Activated T-cell treated with anti-CD3 and anti-CD28 coated beads, Interleukin-2, amount 50 U/mL, for 24 hours (primary cell): ENCODE data around the gene ACSM6.
A peak's percentile ranks its signal among the peaks of the same experiment; 100 is the strongest.
"Not testable (repeated sequence)": the region's sequence is repeated elsewhere in the genome, so short reads cannot be mapped to it uniquely, and the experiment has no call there.

Experiments used
- DNase-seq: peaks from one replicate; pipeline ENCODE4 v3.0.0-alpha.2; 2020
- H3K27ac Mint-ChIP-seq: 2 replicates; pipeline ENCODE4 v1.8.0; 2020; ENCODE audit warnings: mild to moderate bottlenecking, mixed read lengths
- H3K27me3 Mint-ChIP-seq: 2 replicates; pipeline ENCODE4 v1.8.0; 2020; ENCODE audit warnings: mixed read lengths
- H3K36me3 Mint-ChIP-seq: 2 replicates; pipeline ENCODE4 v1.8.0; 2020; ENCODE audit warnings: low read depth, mixed read lengths
- H3K4me1 Mint-ChIP-seq: 2 replicates; pipeline ENCODE4 v1.8.0; 2020; ENCODE audit warnings: low read depth, mixed read lengths
- H3K4me3 Mint-ChIP-seq: 2 replicates; pipeline ENCODE4 v1.8.0; 2020; ENCODE audit warnings: mild to moderate bottlenecking, moderate library complexity, mixed read lengths
- H3K9me3 Mint-ChIP-seq: 2 replicates; pipeline ENCODE4 v1.8.0; 2020; ENCODE audit warnings: mixed read lengths

ACSM6 gene

DNA sequence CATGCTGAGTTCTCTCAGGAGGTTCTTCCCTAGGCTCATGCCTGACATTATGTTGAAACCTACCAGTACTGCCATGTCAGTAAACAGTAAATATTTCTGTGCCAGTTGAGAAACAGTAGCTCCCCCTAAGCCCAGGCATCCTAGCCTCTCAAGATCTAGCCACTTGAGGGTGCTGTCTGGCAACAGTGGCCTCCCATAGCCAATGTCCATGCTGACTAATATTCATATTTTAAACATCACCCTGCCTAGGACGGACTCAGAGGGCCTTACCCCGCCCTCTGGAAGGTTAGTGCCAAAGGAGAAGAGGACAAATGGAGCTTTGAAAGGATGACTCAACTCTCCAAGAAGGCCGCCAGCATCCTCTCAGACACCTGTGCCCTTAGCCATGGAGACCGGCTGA is 7.7 kb downstream of the ACSM6 start:
- H3K4me3 Mint-ChIP-seq, result no peak overlapping the region
- H3K36me3 Mint-ChIP-seq, result no peaks in the 10 kb centered on the region
- no peaks in the 10 kb centered on the region for H3K9me3 Mint-ChIP-seq
- H3K4me1 Mint-ChIP-seq, result no peaks in the 10 kb centered on the region
- no peaks in the 10 kb centered on the region for H3K27me3 Mint-ChIP-seq
- no peak for DNase-seq
- no peak overlapping the region for H3K27ac Mint-ChIP-seq

DNA sequence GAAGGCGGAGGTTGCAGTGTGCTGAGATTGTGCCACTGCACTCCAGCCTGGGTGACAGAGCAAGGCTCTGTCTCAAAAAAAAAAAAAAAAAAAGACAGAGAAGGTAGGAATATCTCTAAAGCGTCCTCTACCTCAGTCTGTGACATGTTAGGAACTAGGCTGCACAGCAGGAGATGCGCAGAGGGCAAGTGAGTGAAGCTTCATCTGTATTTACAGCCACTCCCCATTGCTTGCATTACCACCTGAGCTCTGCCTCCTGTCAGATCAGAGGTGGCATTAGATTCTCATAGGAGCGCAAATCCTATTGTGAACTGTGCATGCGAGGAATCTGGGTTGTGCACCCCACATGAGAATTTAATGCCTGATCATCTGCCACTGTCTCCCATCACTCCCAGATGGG is 8.8 kb downstream of the ACSM6 start:
- not testable (repeated sequence) for DNase-seq, H3K27me3 Mint-ChIP-seq, H3K4me3 Mint-ChIP-seq, H3K27ac Mint-ChIP-seq, H3K9me3 Mint-ChIP-seq, H3K4me1 Mint-ChIP-seq, H3K36me3 Mint-ChIP-seq

- Mint-ChIP-seq H3K4me1 (no peaks in the 10 kb centered on the region), H3K27ac (no peak overlapping the region), H3K4me3 (no peak overlapping the region), H3K27me3 (no peaks in the 10 kb centered on the region), H3K9me3 (no peaks in the 10 kb centered on the region), H3K36me3 (no peaks in the 10 kb centered on the region)
- no peak for DNase-seq
Observed at GRCh38 chr10:95208702-95209391, 14.8 kb downstream of the ACSM6 start.

GRCh38 chr10:95209509-95210127 is 15.6 kb downstream of the ACSM6 start:
- DNase-seq, result no peak
- no peaks in the 10 kb centered on the region for H3K27me3 Mint-ChIP-seq
- no peaks in the 10 kb centered on the region for H3K36me3 Mint-ChIP-seq
- H3K4me3 Mint-ChIP-seq, result no peak overlapping the region
- H3K27ac Mint-ChIP-seq, result no peak overlapping the region
- no peaks in the 10 kb centered on the region for H3K4me1 Mint-ChIP-seq
- no peaks in the 10 kb centered on the region for H3K9me3 Mint-ChIP-seq

- no peak overlapping the region for H3K4me3 Mint-ChIP-seq
- no peak overlapping the region for H3K27ac Mint-ChIP-seq
Observed at GRCh38 chr10:95211606-95212279, 17.7 kb downstream of the ACSM6 start.

GRCh38 chr10:95214369-95214768 is 20.3 kb downstream of the ACSM6 start:
- Mint-ChIP-seq H3K36me3 (no peaks in the 10 kb centered on the region), H3K4me1 (no peaks in the 10 kb centered on the region), H3K4me3 (no peak overlapping the region), H3K27me3 (no peaks in the 10 kb centered on the region), H3K9me3 (no peaks in the 10 kb centered on the region), H3K27ac (no peak overlapping the region)
- DNase-seq, result no peak

More at GRCh38 chr10:95211606-95212279, 17.7 kb downstream of the ACSM6 start:
- Mint-ChIP-seq H3K27me3 (no peaks in the 10 kb centered on the region), H3K36me3 (no peaks in the 10 kb centered on the region), H3K9me3 (no peaks in the 10 kb centered on the region), H3K4me1 (no peaks in the 10 kb centered on the region)
- DNase-seq, result no peak

DNA sequence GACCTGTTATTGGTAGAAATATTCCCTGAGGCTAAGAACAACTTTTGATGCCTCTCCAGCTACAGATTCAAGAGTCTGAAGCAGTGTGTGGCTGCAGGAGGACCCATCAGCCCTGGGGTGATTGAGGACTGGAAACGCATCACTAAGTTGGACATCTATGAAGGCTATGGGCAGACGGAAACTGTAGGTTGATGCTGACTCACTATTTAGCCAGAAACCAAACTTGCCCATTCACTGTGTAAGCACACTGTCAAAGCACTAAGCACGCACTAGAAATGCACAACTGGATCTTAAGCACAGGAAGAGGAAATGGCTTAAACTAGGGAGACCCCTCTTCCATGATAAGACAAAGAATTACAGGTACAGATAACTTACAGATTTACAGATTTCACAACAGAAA is 20.8 kb downstream of the ACSM6 start:
- no peak for DNase-seq
- no peaks in the 10 kb centered on the region for H3K9me3 Mint-ChIP-seq
- no peaks in the 10 kb centered on the region for H3K4me1 Mint-ChIP-seq
- H3K27me3 Mint-ChIP-seq, result no peaks in the 10 kb centered on the region
- H3K4me3 Mint-ChIP-seq, result no peak overlapping the region
- H3K36me3 Mint-ChIP-seq, result no peaks in the 10 kb centered on the region
- no peak overlapping the region for H3K27ac Mint-ChIP-seq

GRCh38 chr10:95217476-95217875 is 23.4 kb downstream of the ACSM6 start:
- Mint-ChIP-seq H3K36me3 (no peaks in the 10 kb centered on the region), H3K27ac (no peak overlapping the region), H3K9me3 (no peaks in the 10 kb centered on the region), H3K4me3 (no peak overlapping the region), H3K27me3 (no peaks in the 10 kb centered on the region), H3K4me1 (no peaks in the 10 kb centered on the region)
- no peak for DNase-seq

GRCh38 chr10:95220539-95220938 is 26.5 kb downstream of the ACSM6 start:
- Mint-ChIP-seq H3K27ac (no peak overlapping the region), H3K4me3 (no peak overlapping the region), H3K36me3 (no peaks in the 10 kb centered on the region), H3K27me3 (no peaks in the 10 kb centered on the region), H3K9me3 (no peaks in the 10 kb centered on the region), H3K4me1 (no peaks in the 10 kb centered on the region)
- no peak for DNase-seq

DNA sequence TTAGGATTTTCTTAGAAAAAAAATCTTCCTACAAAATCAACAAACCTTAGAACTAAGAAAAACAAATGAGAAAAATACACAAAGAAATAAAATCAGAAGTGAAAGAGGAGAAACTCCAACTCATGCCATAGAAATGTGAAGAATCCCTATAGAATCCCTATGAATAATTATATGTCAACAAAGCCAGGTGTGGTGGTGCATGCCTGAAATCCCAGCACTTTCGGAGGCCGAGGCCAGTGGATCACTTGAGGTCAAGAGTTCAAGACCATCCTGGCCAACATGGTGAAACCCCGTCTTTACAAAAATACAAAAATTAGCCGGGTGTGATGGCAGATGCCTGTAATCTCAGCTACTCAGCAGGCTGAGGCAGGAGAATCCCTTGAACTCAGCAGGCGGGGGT is 27.1 kb downstream of the ACSM6 start:
- no peaks in the 10 kb centered on the region for H3K27me3 Mint-ChIP-seq
- no peaks in the 10 kb centered on the region for H3K9me3 Mint-ChIP-seq
- H3K27ac Mint-ChIP-seq, result no peak overlapping the region
- DNase-seq, result no peak
- no peaks in the 10 kb centered on the region for H3K4me1 Mint-ChIP-seq
- H3K36me3 Mint-ChIP-seq, result no peaks in the 10 kb centered on the region
- no peak overlapping the region for H3K4me3 Mint-ChIP-seq

DNA sequence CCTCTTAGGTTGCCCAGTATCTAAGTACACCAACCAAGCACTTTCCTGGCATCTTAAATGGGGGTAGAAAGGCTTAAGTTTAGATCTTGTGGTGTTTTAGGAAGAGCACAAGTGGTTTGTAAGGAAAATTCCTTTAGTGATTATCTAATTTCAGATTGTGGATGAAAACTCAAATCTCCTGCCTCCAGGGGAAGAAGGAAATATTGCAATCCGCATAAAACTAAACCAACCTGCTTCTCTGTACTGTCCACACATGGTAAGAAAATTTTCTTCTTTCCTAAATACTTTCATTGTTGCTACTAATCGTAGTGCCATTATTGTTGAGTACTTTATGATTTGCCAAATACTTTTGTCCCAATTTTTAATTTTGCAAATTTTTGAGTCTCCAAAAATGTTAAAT is 31.1 kb downstream of the ACSM6 start:
- H3K9me3 Mint-ChIP-seq, result no peaks in the 10 kb centered on the region
- DNase-seq, result no peak
- H3K4me3 Mint-ChIP-seq, result no peak overlapping the region
- no peak overlapping the region for H3K27ac Mint-ChIP-seq
- H3K36me3 Mint-ChIP-seq, result no peaks in the 10 kb centered on the region
- peaks cover under 1% of the 10 kb centered on the region for H3K4me1 Mint-ChIP-seq
- peaks cover 11% of the 10 kb centered on the region for H3K27me3 Mint-ChIP-seq

DNA sequence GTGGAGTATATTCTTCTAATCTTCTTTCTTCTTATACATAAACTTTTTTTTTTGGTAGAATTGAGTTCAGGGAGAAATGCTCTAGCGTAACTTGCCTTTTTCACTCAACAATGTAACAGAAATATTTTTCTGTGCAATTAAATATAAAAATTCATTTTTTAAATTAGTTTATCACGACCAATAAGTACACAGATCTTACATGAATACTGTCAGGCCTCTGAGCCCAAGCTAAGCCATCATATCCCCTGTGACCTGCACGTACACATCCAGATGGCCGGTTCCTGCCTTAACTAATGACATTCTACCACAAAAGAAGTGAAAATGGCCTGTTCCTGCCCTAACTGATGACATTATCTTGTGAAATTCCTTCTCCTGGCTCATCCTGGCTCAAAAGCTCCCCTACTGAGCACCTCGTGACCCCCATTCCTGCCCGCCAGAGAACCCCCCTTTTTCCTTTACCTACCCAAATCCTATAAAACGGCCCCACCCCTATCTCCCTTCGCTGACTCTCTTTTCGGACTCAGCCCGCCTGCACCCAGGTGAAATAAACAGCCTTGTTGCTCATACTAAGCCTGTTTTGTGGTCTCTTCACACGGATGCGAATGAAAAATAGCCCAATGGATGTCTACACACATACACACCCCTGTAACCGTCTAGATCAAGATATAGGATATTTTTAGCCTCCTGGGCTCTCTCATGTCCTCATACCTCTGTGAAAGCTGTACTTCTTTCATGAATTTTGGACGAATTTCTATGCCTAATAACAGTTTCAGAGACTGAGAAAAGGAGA is 35.1 kb downstream of the ACSM6 start:
- H3K4me3 Mint-ChIP-seq, H3K36me3 Mint-ChIP-seq, DNase-seq, H3K27ac Mint-ChIP-seq, H3K9me3 Mint-ChIP-seq: not testable (repeated sequence)
- Mint-ChIP-seq H3K4me1 (peaks cover 20% of the 10 kb centered on the region), H3K27me3 (peaks cover 42% of the 10 kb centered on the region)

- Mint-ChIP-seq H3K27me3 (peaks cover 44% of the 10 kb centered on the region), H3K4me1 (peaks cover 22% of the 10 kb centered on the region), H3K9me3 (peaks cover 4% of the 10 kb centered on the region), H3K36me3 (peaks cover 7% of the 10 kb centered on the region), H3K27ac (peak overlapping the region; percentile 89), H3K4me3 (peak overlapping the region; percentile 77)
- no peak for DNase-seq
Observed at GRCh38 chr10:95229724-95230627, 35.9 kb downstream of the ACSM6 start.
